ENCODE measurements around the gene ESRRA.
A peak's percentile ranks its signal among the peaks of the same experiment; 100 is the strongest.

The ESRRA gene

DNA sequence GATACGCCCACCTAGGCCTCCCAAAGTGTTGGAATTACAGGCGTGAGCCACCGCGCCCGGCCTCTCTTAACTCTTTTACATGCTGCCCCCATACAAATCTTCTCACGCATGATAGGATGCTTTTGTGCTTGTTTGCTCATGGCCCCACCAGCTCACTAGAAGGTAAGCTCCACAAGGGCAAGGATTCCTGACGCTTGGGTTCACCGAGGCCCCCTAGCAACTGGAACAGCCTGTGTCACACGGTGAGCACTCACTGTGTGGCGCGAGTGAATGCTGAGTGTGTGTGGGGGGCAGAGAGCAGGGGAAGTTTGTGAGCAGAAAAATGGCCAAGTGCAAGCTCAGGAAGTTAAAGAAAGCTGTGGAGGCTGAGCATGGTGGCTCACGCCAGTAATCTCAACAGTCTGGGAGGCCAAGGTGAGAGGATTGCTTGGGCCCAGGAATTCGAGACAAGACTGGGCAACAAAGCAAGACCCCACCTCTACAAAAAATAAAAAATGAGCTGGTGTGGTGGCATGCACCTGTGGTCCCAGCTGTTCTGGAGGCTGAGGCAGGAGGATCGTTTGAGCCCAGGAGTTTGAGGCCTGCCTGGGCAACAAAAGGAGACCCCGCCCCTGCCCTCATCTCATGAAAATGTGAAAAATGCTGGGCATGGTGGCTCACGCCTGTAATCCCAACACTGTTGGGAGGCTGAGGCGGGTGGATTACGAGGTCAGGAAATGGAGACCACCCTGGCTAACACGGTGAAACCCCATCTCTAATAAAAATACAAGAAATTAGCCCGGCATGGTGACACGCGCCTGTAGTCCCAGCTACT lies 23.2 kb upstream of the ESRRA start:
- in situ Hi-C loops (cut with MboI; ENCODE audit: low pct_unique_long_range_greater_than_20kb, low sequenced_read_pairs, unreplicated experiment), result no loop called here
- no peak for DNase-seq (ENCODE audit: low spot score)
- TF ChIP-seq, protein P1, sequence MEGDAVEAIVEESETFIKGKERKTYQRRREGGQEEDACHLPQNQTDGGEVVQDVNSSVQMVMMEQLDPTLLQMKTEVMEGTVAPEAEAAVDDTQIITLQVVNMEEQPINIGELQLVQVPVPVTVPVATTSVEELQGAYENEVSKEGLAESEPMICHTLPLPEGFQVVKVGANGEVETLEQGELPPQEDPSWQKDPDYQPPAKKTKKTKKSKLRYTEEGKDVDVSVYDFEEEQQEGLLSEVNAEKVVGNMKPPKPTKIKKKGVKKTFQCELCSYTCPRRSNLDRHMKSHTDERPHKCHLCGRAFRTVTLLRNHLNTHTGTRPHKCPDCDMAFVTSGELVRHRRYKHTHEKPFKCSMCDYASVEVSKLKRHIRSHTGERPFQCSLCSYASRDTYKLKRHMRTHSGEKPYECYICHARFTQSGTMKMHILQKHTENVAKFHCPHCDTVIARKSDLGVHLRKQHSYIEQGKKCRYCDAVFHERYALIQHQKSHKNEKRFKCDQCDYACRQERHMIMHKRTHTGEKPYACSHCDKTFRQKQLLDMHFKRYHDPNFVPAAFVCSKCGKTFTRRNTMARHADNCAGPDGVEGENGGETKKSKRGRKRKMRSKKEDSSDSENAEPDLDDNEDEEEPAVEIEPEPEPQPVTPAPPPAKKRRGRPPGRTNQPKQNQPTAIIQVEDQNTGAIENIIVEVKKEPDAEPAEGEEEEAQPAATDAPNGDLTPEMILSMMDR (IDR thresholded peaks at IDR 0.05; ENCODE audit: extremely low read depth, insufficient read depth, missing control alignments), result no peak

DNA sequence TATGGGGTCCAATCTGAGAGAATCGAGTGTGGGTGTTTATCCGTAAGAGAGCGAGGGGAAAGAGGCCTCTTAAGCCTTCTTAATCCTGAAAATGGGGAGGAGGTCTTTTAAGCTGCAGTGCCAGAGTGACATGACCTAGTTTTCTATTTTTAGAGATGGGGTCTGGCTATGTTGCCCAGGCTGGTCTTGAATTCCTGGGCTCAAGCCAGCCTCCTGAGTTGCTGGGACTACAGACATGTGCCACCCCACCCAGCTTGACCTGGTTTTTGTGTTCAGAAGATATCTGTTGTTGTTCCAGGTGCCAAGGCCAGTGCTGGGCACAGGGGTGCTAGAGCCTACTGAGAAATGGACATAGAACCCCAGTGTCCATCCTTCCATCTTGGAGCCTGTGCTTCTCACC lies 22.2 kb upstream of the ESRRA start:
- in situ Hi-C loops (cut with MboI; ENCODE audit: low pct_unique_long_range_greater_than_20kb, low sequenced_read_pairs, unreplicated experiment), result no loop called here
- TF ChIP-seq, protein P1 (IDR thresholded peaks at IDR 0.05; ENCODE audit: extremely low read depth, insufficient read depth, missing control alignments), result no peak
- no peak for DNase-seq (ENCODE audit: low spot score)

DNA sequence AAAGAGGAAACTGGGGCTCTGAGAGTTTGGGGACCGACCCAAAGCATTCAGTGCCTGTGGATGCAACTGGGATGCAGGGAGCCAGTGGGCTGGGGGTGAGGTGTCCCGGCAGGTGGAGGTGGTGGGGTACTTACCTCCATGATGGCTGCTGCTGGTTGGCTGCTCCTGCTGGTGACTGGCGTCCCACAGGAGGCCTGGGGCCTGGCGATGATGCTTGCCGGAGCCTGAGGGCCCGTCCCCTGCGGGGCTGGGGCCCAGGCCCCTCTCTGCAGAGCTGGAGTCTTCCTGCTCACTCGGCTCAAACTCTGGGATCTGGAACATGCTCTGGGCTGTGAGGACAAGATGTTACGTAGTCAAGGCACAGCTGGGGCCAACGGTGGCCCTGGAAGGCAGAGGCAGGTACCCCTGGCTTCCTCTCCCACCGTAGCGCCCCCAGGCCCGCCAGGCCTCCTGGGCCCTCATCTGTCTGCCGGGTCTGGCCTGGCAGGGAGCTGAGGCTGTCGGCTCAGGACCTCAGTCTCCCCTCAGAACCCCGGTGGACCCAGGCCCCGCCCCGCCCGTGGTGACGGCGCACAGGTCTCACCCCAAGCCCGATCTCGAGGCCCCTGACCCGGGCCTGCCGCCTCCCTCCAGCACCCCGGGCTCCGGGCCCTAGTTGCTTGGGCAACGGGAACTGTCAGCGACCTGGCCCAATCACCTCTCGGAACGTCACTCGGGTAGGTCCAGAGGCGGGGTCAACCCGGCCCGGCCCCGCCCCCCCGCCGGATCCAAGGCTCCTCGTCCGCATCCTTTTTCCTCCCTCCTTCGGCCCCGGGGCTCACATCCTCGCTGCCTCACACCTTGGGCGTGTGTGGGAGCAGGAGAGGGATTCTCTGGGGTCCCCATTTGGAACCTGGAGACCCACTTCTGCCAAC lies 21.0 kb upstream of the ESRRA start, which contains the start of gene BAD:
BAD (minus strand) TSS at position 618 of the 914 bp plus-strand sequence; CDS start at position 321, 297 bp downstream.
- in situ Hi-C loops (cut with MboI; ENCODE audit: low pct_unique_long_range_greater_than_20kb, low sequenced_read_pairs, unreplicated experiment), result no loop called here
- DNase-seq (ENCODE audit: low spot score), result peak; percentile 99
- TF ChIP-seq, protein P1 (IDR thresholded peaks at IDR 0.05; ENCODE audit: extremely low read depth, insufficient read depth, missing control alignments), result no peak

DNA sequence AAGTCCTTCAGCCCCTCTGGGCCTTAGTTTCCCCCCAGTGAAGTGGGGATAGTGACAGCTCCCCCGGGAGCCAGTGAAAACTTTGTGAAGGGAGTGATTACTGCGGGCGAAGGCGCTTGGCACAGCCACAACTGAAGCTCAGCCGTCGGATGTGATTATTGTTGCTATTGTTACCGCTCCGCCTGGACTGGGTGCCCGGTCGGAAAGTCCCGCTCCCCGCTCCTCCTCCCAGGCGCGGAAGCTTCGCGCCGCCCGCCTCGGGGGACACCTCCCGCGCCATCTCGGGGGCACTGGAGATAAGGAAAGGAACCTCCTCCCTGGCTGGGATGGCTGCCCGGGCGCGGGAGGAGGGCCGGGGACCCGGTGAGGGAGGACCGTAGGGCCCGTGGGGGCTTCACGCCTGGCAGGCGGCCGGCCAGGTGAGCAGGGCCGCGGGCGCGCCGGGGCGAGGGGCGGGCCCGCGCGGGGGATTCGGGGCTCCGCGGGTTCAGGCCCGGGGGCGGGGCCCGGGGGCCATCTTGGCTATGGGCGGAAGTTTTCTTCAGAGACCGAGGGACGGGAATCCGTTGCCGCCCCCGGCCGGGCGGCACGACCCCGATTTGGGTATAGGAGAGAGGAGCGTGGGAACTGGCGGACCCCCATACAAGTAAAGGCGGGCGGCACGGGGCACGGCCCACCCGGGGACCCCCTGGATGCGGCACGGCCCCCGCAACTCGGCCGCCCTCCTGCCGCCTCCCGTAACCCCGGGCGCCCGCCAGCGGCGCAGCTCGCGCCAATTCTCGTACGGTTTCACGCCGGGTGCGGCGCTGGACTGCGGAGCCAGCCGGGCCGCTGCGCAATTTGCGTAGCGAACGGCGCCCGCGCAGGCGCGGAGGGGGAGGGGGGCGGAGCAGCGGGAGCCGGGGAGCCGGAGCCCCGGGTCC lies 20.1 kb upstream of the ESRRA start, which contains the start of gene GPR137:
GPR137 (plus strand) TSS at position 887 of the 923 bp plus-strand sequence. CDS start 677 bp downstream, outside the sequence.
- in situ Hi-C loops (cut with MboI; ENCODE audit: low pct_unique_long_range_greater_than_20kb, low sequenced_read_pairs, unreplicated experiment), result no loop called here
- TF ChIP-seq, protein P1 (IDR thresholded peaks at IDR 0.05; ENCODE audit: extremely low read depth, insufficient read depth, missing control alignments), result no peak
- DNase-seq (ENCODE audit: low spot score), result peak; percentile 97

DNA sequence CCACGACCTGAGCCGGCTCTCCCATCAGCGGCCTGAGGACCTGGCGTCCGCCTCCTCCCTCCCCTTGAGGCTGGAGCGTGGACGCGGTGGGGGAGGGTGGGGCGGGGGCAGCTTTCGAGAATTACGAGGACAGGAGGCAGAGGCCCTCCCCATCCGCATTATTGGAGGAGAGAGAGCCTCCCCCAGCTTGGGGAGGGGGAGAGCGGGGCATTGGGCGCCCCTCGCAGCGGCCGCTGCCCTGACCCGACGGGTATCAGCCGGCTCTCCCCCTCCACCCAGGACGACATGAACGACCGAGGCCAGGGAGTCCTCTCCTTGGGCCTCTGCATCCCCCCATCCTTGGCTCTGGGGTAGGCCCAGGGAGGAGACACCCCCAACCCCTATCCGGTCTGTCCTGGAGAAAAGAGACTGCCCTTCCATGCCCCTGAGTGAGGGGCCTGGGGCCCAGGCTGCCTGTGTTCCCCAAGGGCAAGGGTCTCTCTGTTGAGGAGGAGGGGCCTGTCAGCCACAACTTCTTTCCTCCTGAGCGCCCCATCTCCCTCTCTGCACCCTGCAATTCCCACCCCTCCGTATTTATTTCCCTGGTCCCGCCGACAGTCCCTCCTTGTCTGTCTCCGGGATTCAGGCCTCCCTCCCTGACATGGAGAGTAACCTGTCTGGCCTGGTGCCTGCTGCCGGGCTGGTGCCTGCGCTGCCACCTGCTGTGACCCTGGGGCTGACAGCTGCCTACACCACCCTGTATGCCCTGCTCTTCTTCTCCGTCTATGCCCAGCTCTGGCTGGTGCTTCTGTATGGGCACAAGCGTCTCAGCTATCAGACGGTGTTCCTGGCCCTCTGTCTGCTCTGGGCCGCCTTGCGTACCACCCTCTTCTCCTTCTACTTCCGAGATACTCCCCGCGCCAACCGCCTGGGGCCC lies 19.2 kb upstream of the ESRRA start:
- in situ Hi-C loops (cut with MboI; ENCODE audit: low pct_unique_long_range_greater_than_20kb, low sequenced_read_pairs, unreplicated experiment), result no loop called here
- TF ChIP-seq, protein P1 (IDR thresholded peaks at IDR 0.05; ENCODE audit: extremely low read depth, insufficient read depth, missing control alignments), result peak; percentile 45
- no peak for DNase-seq (ENCODE audit: low spot score)
